ENCODE measurements around the gene ATP6V1G1.
"Not testable (repeated sequence)": the region's sequence is repeated elsewhere in the genome, so short reads cannot be mapped to it uniquely, and the experiment has no call there.

The ATP6V1G1 gene

GRCh38 chr9:114565204-114565603 lies 22.4 kb upstream of the ATP6V1G1 start:
- Mint-ChIP-seq H3K4me1 (peaks cover 15% of the 10 kb centered on the region), H3K36me3 (no peaks in the 10 kb centered on the region), H3K4me3 (no peak overlapping the region), H3K9me3 (no peaks in the 10 kb centered on the region), H3K27ac (no peak overlapping the region), H3K27me3 (no peaks in the 10 kb centered on the region)
- no peak for ATAC-seq

- Mint-ChIP-seq H3K4me1 (peaks cover 27% of the 10 kb centered on the region), H3K36me3 (no peaks in the 10 kb centered on the region), H3K4me3 (no peak overlapping the region), H3K27ac (no peak overlapping the region), H3K9me3 (no peaks in the 10 kb centered on the region), H3K27me3 (no peaks in the 10 kb centered on the region)
- ATAC-seq = no peak
These were observed 16.8 kb upstream of the ATP6V1G1 start for GRCh38 chr9:114570742-114571141.

GRCh38 chr9:114571391-114571790 lies 16.2 kb upstream of the ATP6V1G1 start:
- Mint-ChIP-seq H3K4me3 (no peak overlapping the region), H3K27ac (no peak overlapping the region), H3K36me3 (no peaks in the 10 kb centered on the region), H3K27me3 (no peaks in the 10 kb centered on the region), H3K9me3 (no peaks in the 10 kb centered on the region), H3K4me1 (peaks cover 21% of the 10 kb centered on the region)
- ATAC-seq = no peak

GRCh38 chr9:114572199-114572598 lies 15.4 kb upstream of the ATP6V1G1 start:
- H3K27me3 Mint-ChIP-seq = no peaks in the 10 kb centered on the region

GRCh38 chr9:114574438-114574837 lies 13.1 kb upstream of the ATP6V1G1 start:
- H3K9me3 Mint-ChIP-seq = no peaks in the 10 kb centered on the region

More at GRCh38 chr9:114572199-114572598, 15.4 kb upstream of the ATP6V1G1 start:
- ATAC-seq = no peak
- Mint-ChIP-seq H3K4me3 (no peak overlapping the region), H3K36me3 (no peaks in the 10 kb centered on the region), H3K27ac (no peak overlapping the region), H3K4me1 (peaks cover 15% of the 10 kb centered on the region), H3K9me3 (no peaks in the 10 kb centered on the region)

GRCh38 chr9:114576779-114577178 lies 10.8 kb upstream of the ATP6V1G1 start:
- ATAC-seq, H3K27ac Mint-ChIP-seq, H3K4me3 Mint-ChIP-seq, H3K9me3 Mint-ChIP-seq, H3K36me3 Mint-ChIP-seq, H3K27me3 Mint-ChIP-seq: not testable (repeated sequence)
- peaks cover 15% of the 10 kb centered on the region for H3K4me1 Mint-ChIP-seq

More at GRCh38 chr9:114574438-114574837, 13.1 kb upstream of the ATP6V1G1 start:
- ATAC-seq = no peak
- H3K27ac Mint-ChIP-seq = no peak overlapping the region
- H3K36me3 Mint-ChIP-seq = no peaks in the 10 kb centered on the region
- H3K4me1 Mint-ChIP-seq = peaks cover 15% of the 10 kb centered on the region
- no peak overlapping the region for H3K4me3 Mint-ChIP-seq
- H3K27me3 Mint-ChIP-seq = no peaks in the 10 kb centered on the region

- not testable (repeated sequence) for H3K4me3 Mint-ChIP-seq, H3K36me3 Mint-ChIP-seq, H3K9me3 Mint-ChIP-seq, H3K27me3 Mint-ChIP-seq, H3K27ac Mint-ChIP-seq, ATAC-seq
- peaks cover 15% of the 10 kb centered on the region for H3K4me1 Mint-ChIP-seq
These were observed 9.4 kb upstream of the ATP6V1G1 start for GRCh38 chr9:114578134-114578533.

- Mint-ChIP-seq H3K4me3 (no peak overlapping the region), H3K36me3 (no peaks in the 10 kb centered on the region), H3K4me1 (no peaks in the 10 kb centered on the region), H3K27ac (no peak overlapping the region), H3K27me3 (no peaks in the 10 kb centered on the region), H3K9me3 (no peaks in the 10 kb centered on the region)
- no peak for ATAC-seq
These were observed 6.9 kb upstream of the ATP6V1G1 start for GRCh38 chr9:114580609-114581193.

- Mint-ChIP-seq H3K4me3 (no peak overlapping the region), H3K27me3 (no peaks in the 10 kb centered on the region), H3K36me3 (peaks cover 5% of the 10 kb centered on the region), H3K9me3 (no peaks in the 10 kb centered on the region), H3K4me1 (peaks cover 12% of the 10 kb centered on the region), H3K27ac (no peak overlapping the region)
- ATAC-seq = no peak
These were observed 4.0 kb upstream of the ATP6V1G1 start for GRCh38 chr9:114583371-114584155.

GRCh38 chr9:114588210-114588609 lies 641 bp downstream of the ATP6V1G1 start:
- H3K27me3 Mint-ChIP-seq = no peaks in the 10 kb centered on the region
- peaks cover 27% of the 10 kb centered on the region for H3K36me3 Mint-ChIP-seq
- H3K9me3 Mint-ChIP-seq = no peaks in the 10 kb centered on the region
- H3K4me3 Mint-ChIP-seq = peak overlapping the region; percentile 97
- peak overlapping the region; percentile 97 for H3K27ac Mint-ChIP-seq
- peaks cover 53% of the 10 kb centered on the region for H3K4me1 Mint-ChIP-seq
- no peak for ATAC-seq

GRCh38 chr9:114588651-114589526 lies 1.3 kb downstream of the ATP6V1G1 start:
- no peak for ATAC-seq
- Mint-ChIP-seq H3K36me3 (peaks cover 29% of the 10 kb centered on the region), H3K27me3 (no peaks in the 10 kb centered on the region), H3K4me3 (peak overlapping the region; percentile 97), H3K4me1 (peaks cover 58% of the 10 kb centered on the region), H3K9me3 (no peaks in the 10 kb centered on the region), H3K27ac (peak overlapping the region; percentile 97)

GRCh38 chr9:114590328-114590727 lies 2.8 kb downstream of the ATP6V1G1 start:
- Mint-ChIP-seq H3K9me3 (no peaks in the 10 kb centered on the region), H3K4me3 (no peak overlapping the region), H3K27ac (peak overlapping the region; percentile 88), H3K36me3 (peaks cover 43% of the 10 kb centered on the region), H3K27me3 (no peaks in the 10 kb centered on the region), H3K4me1 (peaks cover 67% of the 10 kb centered on the region)
- no peak for ATAC-seq

- no peak for ATAC-seq
- Mint-ChIP-seq H3K27me3 (no peaks in the 10 kb centered on the region), H3K9me3 (no peaks in the 10 kb centered on the region), H3K36me3 (peaks cover 51% of the 10 kb centered on the region), H3K4me3 (peak overlapping the region; percentile 76), H3K4me1 (peaks cover 74% of the 10 kb centered on the region), H3K27ac (peak overlapping the region; percentile 88)
These were observed 3.8 kb downstream of the ATP6V1G1 start for GRCh38 chr9:114591291-114591787.

- H3K36me3 Mint-ChIP-seq = peaks cover 55% of the 10 kb centered on the region
- peak overlapping the region; percentile 88 for H3K27ac Mint-ChIP-seq
- peak overlapping the region; percentile 76 for H3K4me3 Mint-ChIP-seq
- no peaks in the 10 kb centered on the region for H3K27me3 Mint-ChIP-seq
- no peaks in the 10 kb centered on the region for H3K9me3 Mint-ChIP-seq
- no peak for ATAC-seq
- peaks cover 72% of the 10 kb centered on the region for H3K4me1 Mint-ChIP-seq
These were observed 4.3 kb downstream of the ATP6V1G1 start for GRCh38 chr9:114591849-114592248.

GRCh38 chr9:114592356-114592755 lies 4.8 kb downstream of the ATP6V1G1 start:
- peak overlapping the region; percentile 88 for H3K27ac Mint-ChIP-seq
- peak overlapping the region; percentile 76 for H3K4me3 Mint-ChIP-seq
- H3K36me3 Mint-ChIP-seq = peaks cover 57% of the 10 kb centered on the region
- H3K9me3 Mint-ChIP-seq = no peaks in the 10 kb centered on the region
- peaks cover 69% of the 10 kb centered on the region for H3K4me1 Mint-ChIP-seq
- H3K27me3 Mint-ChIP-seq = no peaks in the 10 kb centered on the region
- ATAC-seq = peak; percentile 47
